ENCODE results near the gene ST7. TPM values are rescaled to one million over a fixed set of nuclear protein-coding genes. Genes with fewer than 3 reads are reported as not detected.
"Not testable (repeated sequence)": the region's sequence is repeated elsewhere in the genome, so short reads cannot be mapped to it uniquely, and the experiment has no call there.

ST7 gene
- total RNA-seq, 1 experiment from 2014 or later = 19.6 TPM

- ATAC-seq (no peak), DNase-seq (ENCODE audit: low read depth, low spot score) (no peak)
- in situ Hi-C loops (cut with HindIII; ENCODE audit: low pct_unique_long_range_greater_than_20kb, low sequenced_read_pairs) = no loop called here
- BruUV-seq (replicated peaks) = no TSS peak
- Histone ChIP-seq H3K9me3 (ENCODE audit: control insufficient read depth, insufficient read depth, low read depth, low read length) (no peaks in the 10 kb centered on the region), H3K27me3 (ENCODE audit: control insufficient read depth, insufficient read depth, low read length) (no peaks in the 10 kb centered on the region), H3K27ac (ENCODE audit: low read length) (no peak overlapping the region), H3K4me1 (ENCODE audit: control insufficient read depth, insufficient read depth, low read length) (no peaks in the 10 kb centered on the region), H3K4me3 (ENCODE audit: low read depth in 2 of 2, low read length in 2 of 2) (no peak overlapping the region), H3K36me3 (ENCODE audit: control insufficient read depth, insufficient read depth, low read length) (no peaks in the 10 kb centered on the region)
- ChIA-PET CTCF (no interaction called here), POLR2A (no interaction called here)
- no peak for TF ChIP-seq TCF7L2 (IDR thresholded peaks at IDR 0.05; ENCODE audit: low read depth, low read length)
- TF ChIP-seq POLR2AphosphoS5 (IDR thresholded peaks at IDR 0.05; ENCODE audit: low read depth, low read length) = no peak
- no peak for TF ChIP-seq SIN3A (IDR thresholded peaks at IDR 0.05; ENCODE audit: borderline replicate concordance, insufficient read depth, low read depth, low read length)
- TF ChIP-seq REST (IDR thresholded peaks at IDR 0.05; ENCODE audit: insufficient read depth in 1 of 2, low read depth in 2 of 2, low read length in 1 of 2) = no peak
- no peak for TF ChIP-seq CTCF (IDR thresholded peaks at IDR 0.05)
- intact Hi-C loops (cut with micrococcal nuclease; ENCODE audit: unreplicated experiment) = no loop called here
Measured at GRCh38 chr7:116969371-116969902, 16.1 kb downstream of the ST7 start.

- no peaks in the 10 kb centered on the region for H3K36me3 ChIP-seq (ENCODE audit: control insufficient read depth, insufficient read depth, low read length)
- ATAC-seq = no peak
- CTCF ChIA-PET = no interaction called here
- POLR2A ChIA-PET = no interaction called here
- intact Hi-C loops (cut with micrococcal nuclease; ENCODE audit: unreplicated experiment) (no loop called here), in situ Hi-C loops (cut with HindIII; ENCODE audit: low pct_unique_long_range_greater_than_20kb, low sequenced_read_pairs) (no loop called here)
- H3K9me3 ChIP-seq (ENCODE audit: control insufficient read depth, insufficient read depth, low read depth, low read length) = no peaks in the 10 kb centered on the region
- no peak for DNase-seq (ENCODE audit: low read depth, low spot score)
- TF ChIP-seq CTCF (IDR thresholded peaks at IDR 0.05) (no peak), POLR2AphosphoS5 (IDR thresholded peaks at IDR 0.05; ENCODE audit: low read depth, low read length) (no peak), REST (IDR thresholded peaks at IDR 0.05; ENCODE audit: insufficient read depth in 1 of 2, low read depth in 2 of 2, low read length in 1 of 2) (no peak), TCF7L2 (IDR thresholded peaks at IDR 0.05; ENCODE audit: low read depth, low read length) (no peak), SIN3A (IDR thresholded peaks at IDR 0.05; ENCODE audit: borderline replicate concordance, insufficient read depth, low read depth, low read length) (no peak)
- H3K4me1 ChIP-seq (ENCODE audit: control insufficient read depth, insufficient read depth, low read length) = no peaks in the 10 kb centered on the region
- H3K27ac ChIP-seq (ENCODE audit: low read length) = no peak overlapping the region
- no peaks in the 10 kb centered on the region for H3K27me3 ChIP-seq (ENCODE audit: control insufficient read depth, insufficient read depth, low read length)
- BruUV-seq (replicated peaks) = TSS peak; percentile 8
- no peak overlapping the region for H3K4me3 ChIP-seq (ENCODE audit: low read depth in 2 of 2, low read length in 2 of 2)
Measured at GRCh38 chr7:116970238-116970910, 17.1 kb downstream of the ST7 start.

- H3K9me3 ChIP-seq (ENCODE audit: control insufficient read depth, insufficient read depth, low read depth, low read length); in situ Hi-C loops (cut with HindIII; ENCODE audit: low pct_unique_long_range_greater_than_20kb, low sequenced_read_pairs); intact Hi-C loops (cut with micrococcal nuclease; ENCODE audit: unreplicated experiment); H3K4me1 ChIP-seq (ENCODE audit: control insufficient read depth, insufficient read depth, low read length); ATAC-seq; DNase-seq (ENCODE audit: low read depth, low spot score); H3K4me3 ChIP-seq (ENCODE audit: low read depth in 2 of 2, low read length in 2 of 2); POLR2A ChIA-PET; H3K27me3 ChIP-seq (ENCODE audit: control insufficient read depth, insufficient read depth, low read length); CTCF ChIA-PET; H3K27ac ChIP-seq (ENCODE audit: low read length); H3K36me3 ChIP-seq (ENCODE audit: control insufficient read depth, insufficient read depth, low read length); BruUV-seq (replicated peaks): not testable (repeated sequence)
Measured at GRCh38 chr7:116971153-116971552, 17.9 kb downstream of the ST7 start.

Data from Panc1 (cell line).